Hepatocyte (in vitro differentiated cells): Measurements from ENCODE around the gene ATN1.

Experiments used
- EZH2 ChIP-seq: fragments of 200-600 bp; sonication (generic); IDR thresholded peaks from 2 replicates; pipeline ENCODE4 v1.6.1; 2016; ENCODE audit warnings: antibody characterized with exemption, mild to moderate bottlenecking, borderline replicate concordance
- TF ChIP-seq, protein P1 (sequence below): fragments of 200-600 bp; sonication (generic); IDR thresholded peaks from 2 replicates; pipeline ENCODE4 v1.5.1; 2016; ENCODE audit warnings: antibody characterized with exemption, mild to moderate bottlenecking; ENCODE audit not compliant: poor library complexity

DNA sequence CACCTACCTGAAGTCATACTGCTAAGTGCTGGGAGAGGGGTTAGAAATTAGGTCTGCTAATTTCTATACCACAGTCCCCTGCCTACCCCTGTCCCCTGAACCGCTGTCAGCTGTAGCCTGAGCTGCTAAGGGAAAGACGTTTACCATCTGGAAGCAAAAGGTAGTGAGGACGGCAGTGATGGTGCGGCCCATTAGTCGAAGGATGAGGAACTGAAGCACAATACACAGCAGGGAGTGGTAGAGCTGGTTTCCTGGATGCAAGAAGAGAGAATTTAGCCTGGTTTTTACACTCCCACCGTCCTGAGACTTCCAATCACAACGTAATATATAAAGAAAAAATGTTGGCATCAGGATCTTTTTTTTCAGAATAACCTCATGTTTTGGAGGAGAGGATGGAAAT lies 54.8 kb downstream of the ATN1 start:
- TF ChIP-seq, protein P1, sequence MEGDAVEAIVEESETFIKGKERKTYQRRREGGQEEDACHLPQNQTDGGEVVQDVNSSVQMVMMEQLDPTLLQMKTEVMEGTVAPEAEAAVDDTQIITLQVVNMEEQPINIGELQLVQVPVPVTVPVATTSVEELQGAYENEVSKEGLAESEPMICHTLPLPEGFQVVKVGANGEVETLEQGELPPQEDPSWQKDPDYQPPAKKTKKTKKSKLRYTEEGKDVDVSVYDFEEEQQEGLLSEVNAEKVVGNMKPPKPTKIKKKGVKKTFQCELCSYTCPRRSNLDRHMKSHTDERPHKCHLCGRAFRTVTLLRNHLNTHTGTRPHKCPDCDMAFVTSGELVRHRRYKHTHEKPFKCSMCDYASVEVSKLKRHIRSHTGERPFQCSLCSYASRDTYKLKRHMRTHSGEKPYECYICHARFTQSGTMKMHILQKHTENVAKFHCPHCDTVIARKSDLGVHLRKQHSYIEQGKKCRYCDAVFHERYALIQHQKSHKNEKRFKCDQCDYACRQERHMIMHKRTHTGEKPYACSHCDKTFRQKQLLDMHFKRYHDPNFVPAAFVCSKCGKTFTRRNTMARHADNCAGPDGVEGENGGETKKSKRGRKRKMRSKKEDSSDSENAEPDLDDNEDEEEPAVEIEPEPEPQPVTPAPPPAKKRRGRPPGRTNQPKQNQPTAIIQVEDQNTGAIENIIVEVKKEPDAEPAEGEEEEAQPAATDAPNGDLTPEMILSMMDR = no peak
- no peak for TF ChIP-seq EZH2
